RWPE2 (cell line): Measurements from ENCODE around the gene QDPR.

Source experiments
- ATAC-seq: fragments of 200-7000 bp; cut with Tn5 transposase; 3 replicates; pipeline ENCODE4 v1.9.1; 2021; ENCODE audit warnings: low read depth
- DNase-seq: peaks from one replicate; pipeline ENCODE4 v3.0.0-alpha.2; 2020; ENCODE audit warnings: low spot score
- H3K27ac ChIP-seq: fragments of 450-650 bp; 2 replicates; pipeline ENCODE4 v1.5.1; 2017; ENCODE audit warnings: mild to moderate bottlenecking; ENCODE audit not compliant: poor library complexity, severe bottlenecking
- H3K27me3 ChIP-seq: fragments of 250-450 bp; sonication (Bioruptor Pico); 2 replicates; pipeline ENCODE4 v1.5.1; 2021; ENCODE audit warnings: mild to moderate bottlenecking, moderate library complexity; ENCODE audit not compliant: insufficient read depth, poor library complexity, severe bottlenecking
- H3K36me3 ChIP-seq: fragments of 250-450 bp; sonication (Bioruptor Pico); 2 replicates; pipeline ENCODE4 v1.5.1; 2020; ENCODE audit warnings: low read depth, mild to moderate bottlenecking, moderate library complexity
- H3K4me1 ChIP-seq: fragments of 250-450 bp; sonication (Bioruptor Pico); 2 replicates; pipeline ENCODE4 v1.5.1; 2021; ENCODE audit warnings: mild to moderate bottlenecking, moderate library complexity; ENCODE audit not compliant: insufficient read depth, poor library complexity, severe bottlenecking
- H3K4me3 ChIP-seq: fragments of 250-450 bp; sonication (Bioruptor Pico); 2 replicates; pipeline ENCODE4 v1.5.1; 2021; ENCODE audit warnings: mild to moderate bottlenecking, moderate library complexity; ENCODE audit not compliant: severe bottlenecking
- H3K9me3 ChIP-seq: fragments of 250-450 bp; sonication (Bioruptor Pico); 2 replicates; pipeline ENCODE4 v1.5.1; 2021; ENCODE audit warnings: mild to moderate bottlenecking, moderate library complexity; ENCODE audit not compliant: severe bottlenecking
- CTCF ChIP-seq: fragments of 450-650 bp; IDR thresholded peaks from one replicate; pipeline ENCODE4 v1.5.1; 2017; ENCODE audit warnings: mild to moderate bottlenecking, moderate library complexity; ENCODE audit not compliant: poor library complexity, severe bottlenecking

QDPR gene

GRCh38 chr4:17489721-17490120 lies 22.2 kb downstream of the QDPR start:
- peaks cover 71% of the 10 kb centered on the region for H3K36me3 ChIP-seq
- no peak for DNase-seq
- H3K4me3 ChIP-seq: no peak overlapping the region
- no peaks in the 10 kb centered on the region for H3K9me3 ChIP-seq
- H3K4me1 ChIP-seq: no peaks in the 10 kb centered on the region
- H3K27me3 ChIP-seq: no peaks in the 10 kb centered on the region
- no peak for TF ChIP-seq CTCF
- no peak overlapping the region for H3K27ac ChIP-seq
- no peak for ATAC-seq

- Histone ChIP-seq H3K4me1 (no peaks in the 10 kb centered on the region), H3K4me3 (no peak overlapping the region), H3K27me3 (no peaks in the 10 kb centered on the region), H3K9me3 (no peaks in the 10 kb centered on the region), H3K27ac (no peak overlapping the region), H3K36me3 (peaks cover 71% of the 10 kb centered on the region)
- no peak for TF ChIP-seq CTCF
- DNase-seq (no peak), ATAC-seq (no peak)
Observed at GRCh38 chr4:17489123-17489522, 22.8 kb downstream of the QDPR start.

- no peak for ATAC-seq
- H3K9me3 ChIP-seq: no peaks in the 10 kb centered on the region
- H3K36me3 ChIP-seq: peaks cover 22% of the 10 kb centered on the region
- no peak overlapping the region for H3K27ac ChIP-seq
- no peak for TF ChIP-seq CTCF
- H3K4me3 ChIP-seq: no peak overlapping the region
- H3K27me3 ChIP-seq: no peaks in the 10 kb centered on the region
- no peak for DNase-seq
- no peaks in the 10 kb centered on the region for H3K4me1 ChIP-seq
Observed at GRCh38 chr4:17482716-17483115, 29.2 kb downstream of the QDPR start.

DNA sequence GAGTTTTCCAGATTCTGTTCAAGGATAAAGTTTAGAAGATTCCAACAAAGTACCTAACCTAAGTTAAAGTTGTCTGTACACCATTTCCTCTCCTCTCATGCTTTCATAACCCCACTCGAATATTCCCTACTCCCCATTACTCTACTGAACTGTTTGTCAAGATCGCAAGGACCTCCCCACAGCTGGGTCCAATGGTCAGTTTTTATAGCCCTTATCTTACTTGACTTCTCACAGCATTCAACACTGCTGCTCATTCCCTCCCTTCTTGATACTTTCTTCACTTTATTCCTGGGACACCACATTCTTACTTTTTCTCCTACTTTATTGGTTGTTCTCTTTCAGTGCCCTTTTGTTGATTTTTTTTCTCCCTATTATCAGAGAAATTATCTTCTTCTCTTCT lies 30.9 kb downstream of the QDPR start:
- no peak for DNase-seq
- no peaks in the 10 kb centered on the region for H3K27me3 ChIP-seq
- no peak overlapping the region for H3K27ac ChIP-seq
- H3K36me3 ChIP-seq: peaks cover 6% of the 10 kb centered on the region
- H3K4me3 ChIP-seq: no peak overlapping the region
- H3K4me1 ChIP-seq: no peaks in the 10 kb centered on the region
- TF ChIP-seq CTCF: no peak
- H3K9me3 ChIP-seq: no peaks in the 10 kb centered on the region
- ATAC-seq: no peak

- H3K36me3 ChIP-seq: peaks cover 6% of the 10 kb centered on the region; the same call in 1 of the 2 replicates
- H3K27me3 ChIP-seq: no peaks in the 10 kb centered on the region
- no peaks in the 10 kb centered on the region for H3K9me3 ChIP-seq
- ATAC-seq (no peak), DNase-seq (no peak)
- H3K27ac ChIP-seq: no peak overlapping the region
- no peaks in the 10 kb centered on the region for H3K4me1 ChIP-seq
- TF ChIP-seq CTCF: no peak
- H3K4me3 ChIP-seq: no peak overlapping the region
Observed at GRCh38 chr4:17480210-17480927, 31.5 kb downstream of the QDPR start.
